Prostate gland (tissue), 2 donors: ENCODE measurements around the gene SESN3.
"Not testable (repeated sequence)": the region's sequence is repeated elsewhere in the genome, so short reads cannot be mapped to it uniquely, and the experiment has no call there.

Experiments used
- CTCF ChIP-seq, 4 experiments: fragments of 200-600 bp in 2 of 4; fragments of 450-650 bp in 2 of 4; sonication (generic) in 2 of 4; IDR thresholded peaks; 1 replicate in 3 of 4; 2 replicates in 1 of 4; pipeline ENCODE4 v1.5.1; 2016 to 2019; ENCODE audit warnings: antibody characterized with exemption in 4 of 4, mild to moderate bottlenecking in 2 of 4, moderate library complexity in 2 of 4
- POLR2A ChIP-seq: fragments of 450-650 bp; IDR thresholded peaks from one replicate; pipeline ENCODE4 v1.6.1; 2016; ENCODE audit warnings: antibody characterized with exemption, mild to moderate bottlenecking

- TF ChIP-seq CTCF (IDR thresholded peaks at IDR 0.05); POLR2A: not testable (repeated sequence)
Observed at GRCh38 chr11:95209535-95209934, 21.5 kb downstream of the SESN3 start.
